Measurements from ENCODE around the gene MYLK. TPM values are rescaled to one million over a fixed set of nuclear protein-coding genes. Genes with fewer than 3 reads are reported as not detected.

The MYLK gene
- total RNA-seq, 1 experiment from 2014 or later, result 23.0 TPM

DNA sequence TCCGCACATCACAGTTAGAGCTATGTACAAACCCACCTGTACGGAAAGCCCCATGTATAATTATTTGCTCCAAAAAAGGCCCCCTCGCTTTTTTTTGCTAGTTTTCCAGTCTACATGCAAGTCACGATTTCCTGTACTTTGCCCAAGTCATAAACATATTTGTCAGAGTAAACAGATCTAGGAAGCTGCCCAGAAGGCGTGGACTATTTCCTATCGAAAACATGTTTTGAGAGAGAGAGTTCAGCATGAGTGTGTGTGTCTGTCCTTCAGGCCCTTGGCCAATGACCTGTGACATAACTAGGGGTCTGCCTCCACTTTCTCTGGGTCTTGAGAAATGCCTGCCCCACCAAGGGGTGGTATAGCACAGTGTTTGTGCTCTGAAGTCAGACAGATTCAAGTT is 226.6 kb downstream of the MYLK start:
- no peak overlapping the region for H3K4me3 ChIP-seq (ENCODE audit: low read depth, low read length)
- Mint-ChIP-seq H3K36me3 (ENCODE audit: insufficient read depth, unreplicated experiment) (no peaks in the 10 kb centered on the region), H3K27ac (ENCODE audit: unreplicated experiment) (no peak overlapping the region), H3K4me1 (ENCODE audit: low read depth, unreplicated experiment) (peaks cover 11% of the 10 kb centered on the region), H3K27me3 (ENCODE audit: insufficient read depth, unreplicated experiment) (no peaks in the 10 kb centered on the region), H3K4me3 (ENCODE audit: unreplicated experiment) (no peak overlapping the region), H3K9me3 (ENCODE audit: unreplicated experiment) (no peaks in the 10 kb centered on the region)
- TF ChIP-seq, protein P1, sequence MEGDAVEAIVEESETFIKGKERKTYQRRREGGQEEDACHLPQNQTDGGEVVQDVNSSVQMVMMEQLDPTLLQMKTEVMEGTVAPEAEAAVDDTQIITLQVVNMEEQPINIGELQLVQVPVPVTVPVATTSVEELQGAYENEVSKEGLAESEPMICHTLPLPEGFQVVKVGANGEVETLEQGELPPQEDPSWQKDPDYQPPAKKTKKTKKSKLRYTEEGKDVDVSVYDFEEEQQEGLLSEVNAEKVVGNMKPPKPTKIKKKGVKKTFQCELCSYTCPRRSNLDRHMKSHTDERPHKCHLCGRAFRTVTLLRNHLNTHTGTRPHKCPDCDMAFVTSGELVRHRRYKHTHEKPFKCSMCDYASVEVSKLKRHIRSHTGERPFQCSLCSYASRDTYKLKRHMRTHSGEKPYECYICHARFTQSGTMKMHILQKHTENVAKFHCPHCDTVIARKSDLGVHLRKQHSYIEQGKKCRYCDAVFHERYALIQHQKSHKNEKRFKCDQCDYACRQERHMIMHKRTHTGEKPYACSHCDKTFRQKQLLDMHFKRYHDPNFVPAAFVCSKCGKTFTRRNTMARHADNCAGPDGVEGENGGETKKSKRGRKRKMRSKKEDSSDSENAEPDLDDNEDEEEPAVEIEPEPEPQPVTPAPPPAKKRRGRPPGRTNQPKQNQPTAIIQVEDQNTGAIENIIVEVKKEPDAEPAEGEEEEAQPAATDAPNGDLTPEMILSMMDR (IDR thresholded peaks at IDR 0.05; ENCODE audit: insufficient read depth in 1 of 2, low read depth in 1 of 2, low read length in 1 of 2, severe bottlenecking in 1 of 2, unreplicated experiment in 1 of 2), result no peak
- H3K4me1 ChIP-seq, result peaks cover 7% of the 10 kb centered on the region; the same call in 1 of the 2 replicates
- H3K9me3 ChIP-seq, result no peaks in the 10 kb centered on the region
- no peaks in the 10 kb centered on the region for H3K27me3 ChIP-seq (replicated peaks; ENCODE audit: control insufficient read depth, insufficient read depth, low read length)
- intact Hi-C loops (cut with micrococcal nuclease; ENCODE audit: unreplicated experiment), result loop anchor here (10.0 kb wide), 1 partner anchor 327 kb away; no protein-coding TSS in a partner anchor
- ChIA-PET POLR2A (no interaction called here), CTCF (interaction anchor here (0.9 kb wide), 2 partner anchors 33 to 42 kb away, joined by 3 to 4 read pairs; no protein-coding TSS in a partner anchor)
- H3K36me3 ChIP-seq (ENCODE audit: control insufficient read depth, insufficient read depth, low read length), result 0 out of 2 replicates have a peak, but pooled peaks cover 1% of the 10 kb centered on the region
- BruUV-seq (replicated peaks), result no TSS peak
- DNase-seq, result no peak

DNA sequence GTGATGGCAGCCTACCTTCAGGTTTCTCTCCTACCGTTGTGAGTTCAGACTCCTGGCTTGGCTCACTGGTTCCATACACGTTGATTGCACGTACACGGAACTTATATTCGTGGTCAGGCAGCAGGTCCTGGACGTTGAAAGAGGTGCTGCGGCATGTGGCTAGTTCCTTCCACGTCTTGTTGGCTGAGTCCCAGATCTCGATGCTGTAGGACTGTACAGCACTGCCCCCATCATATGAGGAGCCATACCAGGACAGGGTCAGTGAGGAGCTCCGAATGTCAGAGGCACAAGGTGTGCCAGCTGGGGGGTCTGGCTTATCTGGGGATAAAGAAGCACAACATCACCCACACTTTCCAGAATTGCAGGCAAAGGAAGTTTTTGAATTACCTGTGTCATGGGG is 227.0 kb downstream of the MYLK start:
- Mint-ChIP-seq H3K4me3 (ENCODE audit: unreplicated experiment) (no peak overlapping the region), H3K9me3 (ENCODE audit: unreplicated experiment) (no peaks in the 10 kb centered on the region), H3K36me3 (ENCODE audit: insufficient read depth, unreplicated experiment) (no peaks in the 10 kb centered on the region), H3K27me3 (ENCODE audit: insufficient read depth, unreplicated experiment) (no peaks in the 10 kb centered on the region), H3K27ac (ENCODE audit: unreplicated experiment) (no peak overlapping the region), H3K4me1 (ENCODE audit: low read depth, unreplicated experiment) (peaks cover 15% of the 10 kb centered on the region)
- no TSS peak for BruUV-seq (replicated peaks)
- Histone ChIP-seq H3K27me3 (replicated peaks; ENCODE audit: control insufficient read depth, insufficient read depth, low read length) (no peaks in the 10 kb centered on the region), H3K4me1 (peaks cover 7% of the 10 kb centered on the region; the same call in 1 of the 2 replicates), H3K4me3 (ENCODE audit: low read depth, low read length) (no peak overlapping the region), H3K36me3 (ENCODE audit: control insufficient read depth, insufficient read depth, low read length) (0 out of 2 replicates have a peak, but pooled peaks cover 1% of the 10 kb centered on the region), H3K9me3 (no peaks in the 10 kb centered on the region)
- TF ChIP-seq, protein P1 (IDR thresholded peaks at IDR 0.05; ENCODE audit: insufficient read depth in 1 of 2, low read depth in 1 of 2, low read length in 1 of 2, severe bottlenecking in 1 of 2, unreplicated experiment in 1 of 2), result no peak
- intact Hi-C loops (cut with micrococcal nuclease; ENCODE audit: unreplicated experiment), result loop anchor here (10.0 kb wide), 1 partner anchor 328 kb away; no protein-coding TSS in a partner anchor
- DNase-seq, result no peak
- ChIA-PET CTCF (interaction anchor here (0.9 kb wide), 2 partner anchors 34 to 42 kb away, joined by 3 to 4 read pairs; no protein-coding TSS in a partner anchor), POLR2A (no interaction called here)

DNA sequence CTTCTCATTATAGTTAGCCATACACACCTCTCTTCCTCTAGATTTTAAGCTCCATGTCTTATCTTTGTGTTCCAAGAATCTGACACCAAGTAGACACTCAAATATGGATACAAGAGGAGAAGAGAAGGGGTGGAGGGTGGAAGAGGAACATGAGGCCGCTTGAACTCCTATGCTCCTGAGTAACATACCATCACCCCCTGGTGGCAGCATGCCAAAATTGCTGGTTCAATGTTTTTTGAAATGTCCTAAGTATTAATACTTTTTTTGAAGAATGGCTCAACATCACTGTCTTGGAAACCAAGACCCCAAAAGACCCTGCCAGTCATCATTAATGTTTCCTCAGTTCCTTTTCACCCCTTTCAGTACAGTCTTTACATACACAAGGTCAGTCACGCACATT is 227.4 kb downstream of the MYLK start:
- Histone ChIP-seq H3K36me3 (ENCODE audit: control insufficient read depth, insufficient read depth, low read length) (0 out of 2 replicates have a peak, but pooled peaks cover 1% of the 10 kb centered on the region), H3K9me3 (no peaks in the 10 kb centered on the region), H3K4me1 (peaks cover 7% of the 10 kb centered on the region; the same call in 1 of the 2 replicates), H3K27me3 (replicated peaks; ENCODE audit: control insufficient read depth, insufficient read depth, low read length) (no peaks in the 10 kb centered on the region), H3K4me3 (ENCODE audit: low read depth, low read length) (no peak overlapping the region)
- Mint-ChIP-seq H3K4me3 (ENCODE audit: unreplicated experiment) (no peak overlapping the region), H3K27ac (ENCODE audit: unreplicated experiment) (no peak overlapping the region), H3K36me3 (ENCODE audit: insufficient read depth, unreplicated experiment) (no peaks in the 10 kb centered on the region), H3K4me1 (ENCODE audit: low read depth, unreplicated experiment) (peaks cover 15% of the 10 kb centered on the region), H3K9me3 (ENCODE audit: unreplicated experiment) (no peaks in the 10 kb centered on the region), H3K27me3 (ENCODE audit: insufficient read depth, unreplicated experiment) (no peaks in the 10 kb centered on the region)
- ChIA-PET CTCF (interaction anchor here (0.9 kb wide), 1 partner anchor 43 kb away, joined by 3 read pairs; no protein-coding TSS in a partner anchor), POLR2A (no interaction called here)
- intact Hi-C loops (cut with micrococcal nuclease; ENCODE audit: unreplicated experiment), result loop anchor here (10.0 kb wide), 1 partner anchor 328 kb away; no protein-coding TSS in a partner anchor
- DNase-seq, result no peak
- no TSS peak for BruUV-seq (replicated peaks)
- TF ChIP-seq, protein P1 (IDR thresholded peaks at IDR 0.05; ENCODE audit: insufficient read depth in 1 of 2, low read depth in 1 of 2, low read length in 1 of 2, severe bottlenecking in 1 of 2, unreplicated experiment in 1 of 2), result peak; percentile 5 to 16

Measured in Caco-2 (cell line).